ENCODE measurements around the gene METTL2B. TPM values are rescaled to one million over a fixed set of nuclear protein-coding genes. Genes with fewer than 3 reads are reported as not detected.
"Not testable (repeated sequence)": the region's sequence is repeated elsewhere in the genome, so short reads cannot be mapped to it uniquely, and the experiment has no call there.

METTL2B gene
- total RNA-seq, 1 donor from 2014 or later = 36.8 TPM

DNA sequence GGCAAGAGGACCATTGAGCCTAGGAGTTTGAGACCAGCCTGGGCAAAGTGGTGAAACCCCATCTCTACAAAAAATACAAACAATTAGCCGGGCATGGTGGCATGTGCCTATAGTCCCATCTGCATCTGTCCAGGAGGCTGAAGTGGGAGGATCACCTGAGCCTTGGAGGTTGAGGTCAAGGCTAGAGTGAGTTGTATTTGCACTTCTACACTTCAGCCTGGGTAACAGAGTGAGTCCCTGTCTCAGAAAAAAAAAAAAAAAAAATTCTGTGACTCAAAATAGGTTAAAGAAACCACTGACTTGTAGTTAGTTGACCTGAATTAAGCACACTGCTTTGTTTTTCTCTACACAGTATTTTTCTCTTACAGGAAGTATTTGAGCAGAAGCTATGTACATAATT is 74.4 kb downstream of the METTL2B start:
- peaks cover 22% of the 10 kb centered on the region for H3K36me3 Mint-ChIP-seq
- peaks cover 4% of the 10 kb centered on the region for H3K4me1 Mint-ChIP-seq (ENCODE audit: unreplicated experiment)
- H3K4me3 Mint-ChIP-seq = no peak overlapping the region
- H3K27ac Mint-ChIP-seq = no peak overlapping the region
- H3K9me3 Mint-ChIP-seq = no peaks in the 10 kb centered on the region
- DNase-seq (ENCODE audit: extremely low spot score, unreplicated experiment) = no peak
- no peaks in the 10 kb centered on the region for H3K27me3 Mint-ChIP-seq
- TF ChIP-seq, protein P1, sequence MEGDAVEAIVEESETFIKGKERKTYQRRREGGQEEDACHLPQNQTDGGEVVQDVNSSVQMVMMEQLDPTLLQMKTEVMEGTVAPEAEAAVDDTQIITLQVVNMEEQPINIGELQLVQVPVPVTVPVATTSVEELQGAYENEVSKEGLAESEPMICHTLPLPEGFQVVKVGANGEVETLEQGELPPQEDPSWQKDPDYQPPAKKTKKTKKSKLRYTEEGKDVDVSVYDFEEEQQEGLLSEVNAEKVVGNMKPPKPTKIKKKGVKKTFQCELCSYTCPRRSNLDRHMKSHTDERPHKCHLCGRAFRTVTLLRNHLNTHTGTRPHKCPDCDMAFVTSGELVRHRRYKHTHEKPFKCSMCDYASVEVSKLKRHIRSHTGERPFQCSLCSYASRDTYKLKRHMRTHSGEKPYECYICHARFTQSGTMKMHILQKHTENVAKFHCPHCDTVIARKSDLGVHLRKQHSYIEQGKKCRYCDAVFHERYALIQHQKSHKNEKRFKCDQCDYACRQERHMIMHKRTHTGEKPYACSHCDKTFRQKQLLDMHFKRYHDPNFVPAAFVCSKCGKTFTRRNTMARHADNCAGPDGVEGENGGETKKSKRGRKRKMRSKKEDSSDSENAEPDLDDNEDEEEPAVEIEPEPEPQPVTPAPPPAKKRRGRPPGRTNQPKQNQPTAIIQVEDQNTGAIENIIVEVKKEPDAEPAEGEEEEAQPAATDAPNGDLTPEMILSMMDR (conservative IDR thresholded peaks at IDR 0.05) = no peak

DNA sequence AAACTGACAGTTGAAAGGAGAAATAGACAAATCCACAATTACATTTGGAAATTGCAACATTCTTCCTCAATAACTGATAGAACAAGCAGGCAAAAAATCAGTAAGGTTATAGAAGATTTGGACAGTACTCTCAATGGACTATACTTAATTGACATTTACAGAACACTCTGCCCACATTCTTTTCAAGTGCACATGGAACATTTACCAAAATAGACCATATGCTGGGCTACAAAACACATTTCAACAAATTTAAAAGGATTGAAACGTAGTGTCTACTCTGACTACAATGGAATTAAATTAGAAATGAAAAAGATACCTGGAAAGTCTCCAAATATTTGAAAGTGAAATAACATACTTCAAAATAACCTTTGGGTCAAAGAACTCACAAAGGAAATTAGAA is 77.8 kb downstream of the METTL2B start:
- H3K36me3 Mint-ChIP-seq = peaks cover 16% of the 10 kb centered on the region
- H3K9me3 Mint-ChIP-seq; H3K27ac Mint-ChIP-seq; DNase-seq (ENCODE audit: extremely low spot score, unreplicated experiment); H3K4me1 Mint-ChIP-seq (ENCODE audit: unreplicated experiment); H3K4me3 Mint-ChIP-seq; H3K27me3 Mint-ChIP-seq: not testable (repeated sequence)

Other genes with a start within 250 kb of the METTL2B start
- gene LEP, start 235.5 kb upstream of the METTL2B start, total RNA-seq (ENCODE audit: low replicate concordance) = not detected in 2 replicates
- gene RBM28, start 132.8 kb upstream of the METTL2B start, total RNA-seq (ENCODE audit: low replicate concordance) = 49.0 and 59.7 TPM in 2 replicates
- gene PRRT4, start 115.1 kb upstream of the METTL2B start, total RNA-seq (ENCODE audit: low replicate concordance) = 7.0 and 7.7 TPM in 2 replicates
- 34.4 and 42.2 TPM in 2 replicates for gene IMPDH1, start 66.8 kb upstream of the METTL2B start, total RNA-seq (ENCODE audit: low replicate concordance)
- 26.4 and 36.0 TPM in 2 replicates for gene HILPDA, start 20.9 kb upstream of the METTL2B start, total RNA-seq (ENCODE audit: low replicate concordance)
- 2.4 TPM in 2 replicates for gene GARIN1A, start 195.5 kb downstream of the METTL2B start, total RNA-seq (ENCODE audit: low replicate concordance)